MM.1S (cell line): ENCODE results near the gene SEPTIN3.

Experiments
- CTCF ChIP-seq: fragments of 300-600 bp; sonication (generic); IDR thresholded peaks from 2 replicates; pipeline ENCODE4 v1.5.1; 2016; ENCODE audit warnings: antibody characterized with exemption, low read length, mixed read lengths
- EZH2 ChIP-seq: fragments of 300-600 bp; sonication (generic); optimal IDR thresholded peaks from 2 replicates; pipeline ENCODE3; 2017; ENCODE audit warnings: low read depth, mild to moderate bottlenecking, antibody characterized with exemption, low read length, mixed read lengths
- EZH2phosphoT487 ChIP-seq: fragments of 300-600 bp; sonication (generic); IDR thresholded peaks from 2 replicates; pipeline ENCODE4 v1.6.1; 2018; ENCODE audit warnings: antibody characterized with exemption, low read length

GRCh38 chr22:41979423-41980250 is 10.4 kb downstream of the SEPTIN3 start:
- TF ChIP-seq EZH2 (no peak), CTCF (no peak), EZH2phosphoT487 (no peak)
